ENCODE measurements around the gene ANTXR1.

ANTXR1 gene

DNA sequence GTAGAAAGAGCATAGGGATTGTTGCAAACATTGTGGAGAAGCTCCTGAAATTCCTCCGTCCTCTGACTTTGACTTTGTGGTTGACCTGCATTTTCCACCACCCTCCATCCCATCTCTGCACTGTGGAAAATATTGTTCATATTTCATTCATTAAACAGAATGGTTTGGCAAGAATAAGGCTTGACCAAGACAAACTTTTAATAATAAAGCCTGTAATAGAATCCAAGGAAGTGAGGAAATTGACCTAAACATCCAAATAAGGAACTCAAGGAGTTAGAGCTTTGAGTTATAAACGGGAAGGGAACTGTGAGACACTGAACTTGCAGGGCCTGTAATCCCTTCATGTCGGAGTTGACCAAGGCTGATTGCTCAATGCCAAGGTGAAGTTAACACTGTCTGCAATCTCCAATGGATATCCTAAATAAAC, 258.9 kb downstream of the ANTXR1 start:
- H3K27ac ChIP-seq: no peak overlapping the region
- TF ChIP-seq, protein P1, sequence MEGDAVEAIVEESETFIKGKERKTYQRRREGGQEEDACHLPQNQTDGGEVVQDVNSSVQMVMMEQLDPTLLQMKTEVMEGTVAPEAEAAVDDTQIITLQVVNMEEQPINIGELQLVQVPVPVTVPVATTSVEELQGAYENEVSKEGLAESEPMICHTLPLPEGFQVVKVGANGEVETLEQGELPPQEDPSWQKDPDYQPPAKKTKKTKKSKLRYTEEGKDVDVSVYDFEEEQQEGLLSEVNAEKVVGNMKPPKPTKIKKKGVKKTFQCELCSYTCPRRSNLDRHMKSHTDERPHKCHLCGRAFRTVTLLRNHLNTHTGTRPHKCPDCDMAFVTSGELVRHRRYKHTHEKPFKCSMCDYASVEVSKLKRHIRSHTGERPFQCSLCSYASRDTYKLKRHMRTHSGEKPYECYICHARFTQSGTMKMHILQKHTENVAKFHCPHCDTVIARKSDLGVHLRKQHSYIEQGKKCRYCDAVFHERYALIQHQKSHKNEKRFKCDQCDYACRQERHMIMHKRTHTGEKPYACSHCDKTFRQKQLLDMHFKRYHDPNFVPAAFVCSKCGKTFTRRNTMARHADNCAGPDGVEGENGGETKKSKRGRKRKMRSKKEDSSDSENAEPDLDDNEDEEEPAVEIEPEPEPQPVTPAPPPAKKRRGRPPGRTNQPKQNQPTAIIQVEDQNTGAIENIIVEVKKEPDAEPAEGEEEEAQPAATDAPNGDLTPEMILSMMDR (conservative IDR thresholded peaks at IDR 0.05): no peak
- no peak for TF ChIP-seq ZFX (IDR thresholded peaks at IDR 0.05)

DNA sequence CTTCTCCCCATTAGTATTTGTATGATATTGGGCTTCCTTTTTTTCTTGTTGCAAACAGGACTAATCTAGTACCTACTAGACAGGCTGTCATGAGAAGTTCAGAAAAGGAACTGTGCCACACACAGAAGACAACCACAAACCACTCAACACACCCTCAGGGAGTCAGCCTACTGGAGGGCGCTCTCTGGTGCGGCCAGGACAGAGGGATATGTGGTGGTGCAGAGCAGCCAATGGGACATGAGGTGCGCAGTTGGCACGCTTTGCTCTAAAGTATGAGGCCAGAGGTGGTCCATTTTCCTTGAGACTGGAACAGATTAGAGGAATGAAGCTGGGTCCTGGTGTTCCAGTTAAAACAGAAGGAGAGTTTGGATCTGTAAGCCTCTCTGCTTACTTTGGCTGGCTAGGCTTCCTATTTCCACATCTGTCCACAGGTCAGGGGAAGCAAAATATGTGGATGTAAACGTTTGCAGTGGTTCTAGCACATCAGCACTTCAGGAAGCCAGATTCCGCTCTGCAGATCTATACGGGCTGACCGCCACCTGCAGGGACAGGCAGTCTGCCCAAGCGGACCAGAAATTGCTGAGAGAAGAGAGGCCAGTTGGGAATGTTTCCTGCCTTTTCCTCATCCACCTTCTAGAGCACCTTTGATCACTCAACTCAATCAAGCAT, 260.0 kb downstream of the ANTXR1 start:
- H3K27ac ChIP-seq: no peak overlapping the region
- TF ChIP-seq, protein P1 (conservative IDR thresholded peaks at IDR 0.05): no peak
- no peak for TF ChIP-seq ZFX (IDR thresholded peaks at IDR 0.05)

DNA sequence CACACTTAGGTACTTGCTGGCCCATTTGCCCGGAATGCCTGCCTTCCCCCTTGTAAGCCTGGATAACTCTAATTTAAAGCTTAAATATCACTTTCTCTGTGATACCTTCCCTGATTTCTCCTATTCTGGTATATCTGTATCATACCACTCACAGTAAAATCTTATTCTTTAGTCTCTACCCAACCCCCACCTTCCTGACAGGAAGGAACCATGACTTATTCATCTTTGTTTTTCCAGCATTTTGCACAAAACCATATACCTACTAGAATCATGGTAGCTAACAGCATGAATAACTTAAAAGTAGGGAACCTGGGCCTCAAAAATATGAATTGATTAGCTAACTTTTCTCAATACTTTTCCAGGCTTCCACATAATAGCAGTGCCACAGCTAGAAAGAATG, 262.5 kb downstream of the ANTXR1 start:
- H3K27ac ChIP-seq: no peak overlapping the region
- TF ChIP-seq, protein P1 (conservative IDR thresholded peaks at IDR 0.05): no peak

DNA sequence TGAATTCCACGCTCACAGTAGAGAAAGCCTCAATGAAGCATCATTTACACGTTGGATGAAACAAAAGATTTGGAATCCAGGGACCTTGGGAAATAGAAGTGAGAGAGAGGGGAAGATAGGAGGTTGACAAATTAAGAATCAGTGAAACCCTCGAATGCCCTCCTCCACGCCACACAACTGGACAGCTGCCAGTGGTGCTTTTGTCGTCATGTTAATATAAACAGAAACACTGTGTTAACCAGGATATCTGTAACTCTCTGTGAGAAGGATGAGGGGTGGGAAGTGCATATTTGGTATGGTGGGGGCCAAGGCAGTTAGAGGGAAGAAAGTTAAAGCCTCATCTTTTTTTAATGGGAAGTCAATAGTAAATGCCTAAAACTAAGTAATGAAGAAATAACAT, 265.4 kb downstream of the ANTXR1 start:
- no peak overlapping the region for H3K27ac ChIP-seq
- TF ChIP-seq, protein P1 (conservative IDR thresholded peaks at IDR 0.05): no peak
- no peak for TF ChIP-seq ZFX (IDR thresholded peaks at IDR 0.05)

DNA sequence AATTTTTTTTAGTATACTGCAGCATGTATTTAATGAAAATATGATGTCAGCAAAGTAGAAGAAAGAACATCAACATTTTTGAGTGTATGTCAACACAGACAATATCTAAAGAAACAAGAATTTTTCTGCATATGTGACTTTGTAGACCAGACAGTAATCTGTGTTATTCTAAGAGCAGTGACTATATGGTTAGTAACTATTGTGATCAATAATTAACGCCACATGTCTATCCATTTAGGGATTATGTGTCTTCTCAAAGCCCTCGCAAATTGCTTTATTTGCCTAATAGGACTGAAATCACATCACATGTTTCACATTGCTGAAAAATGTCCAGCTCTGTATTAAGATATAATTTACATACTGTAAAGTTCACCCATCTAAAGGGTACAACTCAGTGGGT, 266.2 kb downstream of the ANTXR1 start:
- TF ChIP-seq, protein P1 (conservative IDR thresholded peaks at IDR 0.05): no peak
- TF ChIP-seq ZFX (IDR thresholded peaks at IDR 0.05): no peak
- H3K27ac ChIP-seq: no peak overlapping the region

DNA sequence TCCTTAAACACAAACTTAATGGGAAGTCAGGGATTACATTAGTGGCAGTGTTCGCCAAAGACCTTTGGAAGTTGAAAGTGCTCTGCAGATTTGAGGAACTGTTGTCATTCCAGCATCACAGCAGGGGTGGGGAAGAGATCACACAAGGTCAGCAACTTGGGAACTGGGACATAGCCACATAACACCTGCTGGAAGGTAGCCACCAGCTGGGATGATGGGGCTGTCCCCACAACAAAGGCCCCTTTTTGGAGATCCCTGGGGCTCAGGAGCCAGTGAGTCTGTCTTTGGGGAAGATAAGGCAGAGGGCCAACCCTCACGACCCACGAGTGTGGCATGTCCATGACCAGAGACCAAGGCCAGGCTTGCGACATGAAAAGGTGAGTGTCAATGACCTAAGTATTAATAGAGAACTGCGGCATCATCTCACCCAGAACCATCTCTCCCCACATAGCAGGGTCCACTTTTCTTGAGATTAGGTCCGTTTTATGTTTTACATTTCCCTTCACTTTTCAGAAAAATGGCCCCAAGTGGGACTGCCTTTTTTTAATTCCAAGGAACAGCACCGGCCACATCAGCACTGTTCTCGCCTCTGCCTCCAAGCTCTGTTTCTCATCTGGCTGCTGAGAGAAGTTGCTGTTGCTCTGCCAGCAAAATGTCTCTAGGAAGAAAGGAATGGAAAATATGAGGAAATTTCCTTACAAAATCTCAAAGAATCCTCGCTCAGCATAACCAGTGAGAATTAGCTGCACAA, 267.1 kb downstream of the ANTXR1 start:
- TF ChIP-seq ZFX (IDR thresholded peaks at IDR 0.05): no peak
- TF ChIP-seq, protein P1 (conservative IDR thresholded peaks at IDR 0.05): no peak
- no peak overlapping the region for H3K27ac ChIP-seq

DNA sequence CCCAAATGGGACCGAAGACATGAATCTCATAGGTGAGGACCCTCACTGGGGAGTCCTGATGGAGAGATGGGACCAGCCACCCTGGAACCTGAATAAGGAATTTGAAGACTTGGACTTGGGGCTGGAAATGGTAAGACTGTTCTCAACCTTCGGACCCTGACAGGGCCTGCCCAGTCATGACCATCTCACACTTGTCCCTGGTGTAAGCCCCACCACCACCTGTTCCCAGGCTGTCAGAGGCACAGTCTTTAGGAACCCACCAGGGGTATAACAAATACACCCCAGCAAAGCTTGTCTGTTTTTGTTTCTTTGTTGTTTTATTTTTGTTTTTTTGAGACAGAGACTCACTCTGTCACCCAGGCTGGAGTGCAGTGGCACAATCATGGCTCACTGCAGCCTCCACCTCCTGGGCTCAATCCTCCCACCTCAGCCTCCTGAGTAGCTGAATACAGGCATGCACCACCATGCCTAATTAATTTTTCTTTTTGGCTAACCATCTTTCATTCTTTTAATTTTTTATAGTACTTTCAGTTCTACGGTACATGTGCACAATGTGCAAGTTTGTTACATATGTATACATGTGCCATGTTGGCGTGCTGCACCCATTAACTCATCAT, 267.9 kb downstream of the ANTXR1 start:
- TF ChIP-seq ZFX (IDR thresholded peaks at IDR 0.05): no peak
- TF ChIP-seq, protein P1 (conservative IDR thresholded peaks at IDR 0.05): no peak
- H3K27ac ChIP-seq: no peak overlapping the region

All from C4-2B (cell line).